Activated T-helper 9 cell treated with anti-CD3 and anti-CD28 coated beads, Interleukin-2, amount 50 U/mL, for 16 hours (primary cell): ENCODE measurements around the gene THYN1.
"Not testable (repeated sequence)": the region's sequence is repeated elsewhere in the genome, so short reads cannot be mapped to it uniquely, and the experiment has no call there.

Experiments
- DNase-seq: peaks from one replicate; pipeline ENCODE4 v3.0.0-alpha.2; 2020; ENCODE audit warnings: low read depth

The THYN1 gene

GRCh38 chr11:134275188-134275533, 22.0 kb upstream of the THYN1 start:
- DNase-seq = no peak

DNA sequence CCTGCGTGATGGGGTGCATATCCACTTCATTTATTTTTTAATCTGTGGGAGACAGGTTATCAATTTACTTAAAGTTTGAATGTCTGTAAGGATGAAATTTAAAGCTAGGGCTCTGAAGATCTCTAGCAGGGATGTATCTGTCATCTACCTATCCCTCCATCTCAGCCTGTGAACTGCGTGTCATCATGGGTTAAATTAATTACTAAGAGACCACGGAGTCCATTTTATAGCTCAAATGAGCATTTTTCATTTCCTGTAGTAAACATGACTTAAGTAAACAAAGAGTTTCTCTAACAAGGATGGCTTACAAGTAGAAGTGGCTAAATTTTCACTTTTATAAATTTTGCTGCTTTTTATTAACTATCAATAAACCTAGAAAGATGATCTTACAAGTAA, 20.2 kb upstream of the THYN1 start:
- DNase-seq = no peak

- DNase-seq = no peak
These were observed 19.5 kb upstream of the THYN1 start for GRCh38 chr11:134272381-134273316.

- no peak for DNase-seq
These were observed 18.8 kb upstream of the THYN1 start for GRCh38 chr11:134271978-134272377.

DNA sequence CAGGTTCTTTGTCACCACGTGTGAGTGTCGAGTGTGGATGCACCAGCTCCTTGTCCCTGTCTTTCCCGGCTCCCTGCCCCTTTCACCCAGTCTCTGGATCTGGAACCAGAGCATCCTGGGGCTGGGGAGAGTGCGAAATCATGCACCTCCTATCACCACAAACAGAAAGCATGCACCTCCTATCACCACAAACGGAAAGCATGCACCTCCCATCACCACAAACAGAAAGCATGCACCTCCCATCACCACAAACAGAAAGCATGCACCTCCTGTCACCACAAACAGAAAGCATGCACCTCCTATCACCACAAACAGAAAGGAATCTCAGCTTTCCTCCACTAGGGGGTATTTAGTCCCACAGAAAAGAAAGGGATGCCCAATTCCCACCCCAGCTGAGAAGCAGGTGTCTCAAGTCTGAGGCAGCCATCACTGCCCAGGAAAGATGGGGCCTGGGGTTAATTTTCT, 17.1 kb upstream of the THYN1 start:
- DNase-seq = no peak

- no peak for DNase-seq
These were observed 14.8 kb upstream of the THYN1 start for GRCh38 chr11:134267966-134268365.

DNA sequence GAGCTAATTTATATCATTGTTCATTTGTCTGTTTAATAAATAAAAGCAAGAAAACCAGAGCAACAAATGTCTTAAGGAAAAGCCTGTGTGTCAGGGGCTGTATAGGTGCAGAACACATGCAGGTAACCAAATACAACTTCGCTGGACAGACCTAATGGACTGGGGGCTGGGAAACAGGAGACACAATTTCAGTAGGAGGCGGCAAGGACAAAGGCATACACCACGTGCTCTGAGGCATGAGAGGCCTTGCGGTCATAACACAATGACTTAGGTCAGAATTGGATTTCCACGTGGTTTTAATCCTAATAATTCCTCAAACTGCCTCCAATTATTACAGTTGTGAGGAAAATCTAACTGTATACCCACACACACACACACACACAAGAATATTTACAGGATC, 14.3 kb upstream of the THYN1 start:
- DNase-seq = no peak

DNA sequence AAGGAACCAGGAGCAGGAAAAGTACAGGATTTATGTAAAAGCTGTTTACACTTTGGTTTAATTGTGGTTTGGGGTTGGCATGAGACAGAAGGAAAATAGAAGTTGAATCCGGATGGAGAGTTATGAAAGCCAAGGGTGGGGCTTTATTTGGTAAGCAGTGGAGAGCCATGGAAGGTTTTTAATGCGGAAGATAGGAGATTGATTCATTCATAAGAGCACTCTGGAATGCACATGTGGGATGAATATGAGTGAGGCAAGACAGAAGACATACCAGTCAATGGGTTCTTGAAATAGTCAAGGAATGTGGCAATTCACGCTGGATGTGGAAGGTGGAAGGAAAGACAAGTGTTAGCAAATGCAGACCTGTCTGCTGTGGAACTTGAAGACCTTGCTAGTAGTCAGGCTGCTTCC, 13.7 kb upstream of the THYN1 start:
- no peak for DNase-seq

GRCh38 chr11:134266440-134266839, 13.3 kb upstream of the THYN1 start:
- no peak for DNase-seq

DNA sequence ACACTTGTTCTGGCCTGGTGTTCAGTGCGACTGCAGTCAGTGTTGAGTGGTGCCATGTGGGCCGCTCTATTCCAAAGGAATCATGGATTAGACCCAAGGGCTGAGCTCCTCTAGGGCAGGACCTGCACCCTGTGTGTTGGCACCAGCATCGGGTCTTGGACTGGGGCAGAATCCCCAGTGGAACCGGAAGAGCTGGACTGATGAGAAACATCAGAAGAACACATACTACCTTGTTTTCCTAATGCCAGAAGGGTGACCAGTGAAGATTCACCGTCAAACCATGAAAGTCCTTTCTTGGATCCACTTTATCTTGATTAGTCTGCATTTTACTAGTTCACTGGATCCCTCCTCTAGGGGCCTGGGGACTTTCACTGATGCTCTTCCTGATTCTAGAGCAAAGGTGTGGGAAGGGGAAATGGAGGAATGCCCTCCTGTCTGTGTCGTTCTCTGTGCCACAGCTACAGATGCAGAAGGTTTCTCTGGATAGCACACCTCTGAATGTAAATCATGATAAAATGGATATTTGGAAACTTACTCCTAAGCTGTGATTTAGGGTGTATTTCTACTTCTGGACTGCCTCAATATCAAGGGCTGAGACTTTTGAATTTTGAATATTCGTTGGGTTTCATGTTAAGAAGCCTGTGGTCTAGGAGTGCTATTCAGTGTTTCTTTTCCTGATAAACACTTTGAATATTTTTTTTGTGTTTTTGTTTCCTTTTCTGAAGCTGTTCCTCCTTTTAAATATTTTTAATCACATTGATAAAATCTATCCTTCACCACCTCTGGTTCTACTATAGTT, 12.0 kb upstream of the THYN1 start:
- DNase-seq = no peak

- no peak for DNase-seq
These were observed 8.7 kb upstream of the THYN1 start for GRCh38 chr11:134261626-134262488.

- DNase-seq = no peak
These were observed 7.8 kb upstream of the THYN1 start for GRCh38 chr11:134260983-134261382.

DNA sequence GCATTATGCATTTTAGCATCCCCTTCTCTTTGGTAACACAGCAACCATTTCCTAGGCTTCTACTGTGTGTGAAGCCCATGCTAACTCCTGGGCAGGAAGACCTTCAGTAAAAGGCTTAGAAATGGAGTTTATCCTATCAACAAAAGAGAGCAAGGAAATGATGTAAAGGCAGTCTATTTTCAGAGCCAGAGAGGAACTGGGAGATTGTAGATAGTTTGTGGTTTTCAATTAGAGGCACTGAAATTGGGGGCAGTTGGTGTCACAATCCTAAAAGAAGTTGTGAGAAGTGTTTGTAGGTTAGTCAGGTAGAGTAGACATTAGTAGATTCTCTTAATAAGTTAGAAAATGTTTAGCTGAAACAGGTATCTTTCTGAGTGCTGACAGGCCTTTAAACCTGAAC, 7.4 kb upstream of the THYN1 start:
- no peak for DNase-seq

DNA sequence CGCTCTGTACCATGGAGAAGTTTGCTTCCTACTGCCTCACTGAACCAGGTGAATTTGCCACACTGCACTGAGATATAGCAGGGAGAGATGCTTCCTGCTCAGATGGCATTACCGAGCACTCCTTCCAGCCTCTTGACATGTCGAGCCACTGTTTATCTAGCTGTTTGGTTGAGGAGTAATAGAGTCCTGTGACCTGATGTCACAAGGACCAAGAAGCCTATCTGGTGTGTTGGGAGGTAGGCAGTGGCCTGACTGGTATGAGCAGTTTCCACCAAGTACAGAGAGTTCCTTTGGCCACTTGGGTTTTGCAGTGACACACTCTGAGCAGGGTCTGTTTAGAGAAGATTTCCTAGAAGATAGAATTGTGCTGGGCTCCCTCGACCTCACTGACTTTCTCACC, 5.4 kb upstream of the THYN1 start:
- no peak for DNase-seq

- DNase-seq = no peak
These were observed 3.9 kb upstream of the THYN1 start for GRCh38 chr11:134257101-134257500.

DNA sequence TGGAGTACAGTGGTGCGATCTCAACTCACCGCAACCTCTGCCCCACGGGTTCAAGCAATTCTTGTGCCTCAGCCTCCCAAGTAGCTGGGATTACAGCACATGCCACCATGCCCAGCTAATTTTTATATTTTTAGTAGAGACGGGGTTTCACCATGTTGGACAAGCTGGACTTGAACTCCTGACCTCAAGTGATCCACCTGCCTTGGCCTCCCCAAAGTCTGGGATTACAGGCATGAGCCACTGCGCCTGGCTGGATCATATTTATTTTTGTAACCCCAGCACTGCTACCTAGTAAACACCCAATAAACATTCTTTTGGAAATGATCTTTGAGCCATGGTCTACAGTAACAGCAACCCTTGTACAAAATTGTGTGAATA, 2.0 kb upstream of the THYN1 start:
- DNase-seq = not testable (repeated sequence)

- no peak for DNase-seq
These were observed 1.5 kb upstream of the THYN1 start for GRCh38 chr11:134254433-134255183.

GRCh38 chr11:134252346-134253187, 585 bp downstream of the THYN1 start:
- no peak for DNase-seq

- no peak for DNase-seq
These were observed 2.5 kb downstream of the THYN1 start for GRCh38 chr11:134250675-134251074.

DNA sequence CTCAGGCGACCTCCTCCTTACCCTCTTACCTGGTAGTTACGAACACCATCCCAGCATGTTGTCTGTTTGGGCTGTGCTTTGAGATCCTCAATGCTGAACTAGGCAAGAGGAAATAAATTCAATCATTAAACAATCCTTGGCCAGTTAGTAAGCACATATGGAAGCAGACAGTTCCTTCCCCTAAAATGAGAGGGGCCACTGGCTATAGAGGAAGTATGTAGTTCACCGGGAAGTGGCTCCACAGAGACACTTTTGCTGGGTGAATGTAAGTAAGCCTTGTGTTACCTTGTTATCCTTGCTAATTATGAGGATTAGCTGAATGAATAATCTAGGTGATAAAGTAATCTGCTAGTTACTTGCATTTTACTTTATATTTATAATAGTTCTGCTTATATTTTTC, 2.9 kb downstream of the THYN1 start:
- no peak for DNase-seq
